ENCODE data around the gene H6PD.

Gene H6PD

GRCh38 chr1:9242338-9242969 lies 7.9 kb downstream of the H6PD start:
- DNase-seq: peak in 11 of 14 donors; percentile 18 to 76 (median 51)

GRCh38 chr1:9243066-9243739 lies 8.6 kb downstream of the H6PD start:
- DNase-seq: no peak

GRCh38 chr1:9244501-9245229 lies 10.1 kb downstream of the H6PD start:
- peak in 1 of 14 donors; percentile 45 for DNase-seq

- DNase-seq: no peak
Observed at GRCh38 chr1:9245230-9245619, 10.7 kb downstream of the H6PD start.

GRCh38 chr1:9245661-9246060 lies 11.1 kb downstream of the H6PD start:
- DNase-seq: no peak

GRCh38 chr1:9246215-9246614 lies 11.6 kb downstream of the H6PD start:
- no peak for DNase-seq

GRCh38 chr1:9246841-9247785 lies 12.5 kb downstream of the H6PD start:
- DNase-seq: no peak

- DNase-seq: peak in 7 of 14 donors; percentile 20 to 82 (median 39)
Observed at GRCh38 chr1:9247894-9248293, 13.3 kb downstream of the H6PD start.

GRCh38 chr1:9248341-9249262 lies 14.0 kb downstream of the H6PD start:
- peak in 3 of 14 donors; percentile 42 to 70 (median 62) for DNase-seq

GRCh38 chr1:9249263-9249533 lies 14.6 kb downstream of the H6PD start:
- DNase-seq: no peak

GRCh38 chr1:9249534-9250410 lies 15.2 kb downstream of the H6PD start:
- DNase-seq: peak in 3 of 14 donors; percentile 18 to 38 (median 21)

- DNase-seq: peak in 1 of 14 donors; percentile 20
Observed at GRCh38 chr1:9250411-9251381, 16.1 kb downstream of the H6PD start.

GRCh38 chr1:9251501-9251900 lies 16.9 kb downstream of the H6PD start:
- DNase-seq: peak in 1 of 14 donors; percentile 47

- no peak for DNase-seq
Observed at GRCh38 chr1:9253004-9253403, 18.4 kb downstream of the H6PD start.

GRCh38 chr1:9253453-9254105 lies 19.0 kb downstream of the H6PD start:
- no peak for DNase-seq

GRCh38 chr1:9256332-9256731 lies 21.8 kb downstream of the H6PD start:
- no peak for DNase-seq

GRCh38 chr1:9257851-9258250 lies 23.3 kb downstream of the H6PD start:
- no peak for DNase-seq

- no peak for DNase-seq
Observed at GRCh38 chr1:9258629-9259028, 24.1 kb downstream of the H6PD start.

Data from C1 segment of cervical spinal cord (tissue), 14 donors.